G401 (cell line): ENCODE data around the gene RTTN. TPM values are rescaled to one million over a fixed set of nuclear protein-coding genes. Genes with fewer than 3 reads are reported as not detected.
A peak's percentile ranks its signal among the peaks of the same experiment; 100 is the strongest.

Source experiments
- DNase-seq: peaks from one replicate; pipeline ENCODE4 v3.0.0-alpha.2; 2015; ENCODE audit warnings: low spot score
- in situ Hi-C: cut with HindIII; loops from 2 replicates; pipeline ENCODE4 v1.10.0; 2016; ENCODE audit warnings: low sequenced_read_pairs, mixed read lengths
- total RNA-seq: library from RNA; depleted of rRNA; stranded (reverse); fragments of >200 nt; shearing (Covaris generic); gene quantifications from 2 replicates; pipeline ENCODE4 v1.2.3, GENCODE V29; 2014

RTTN gene
- total RNA-seq, 1 experiment from 2014 or later: 24.7 TPM

DNA sequence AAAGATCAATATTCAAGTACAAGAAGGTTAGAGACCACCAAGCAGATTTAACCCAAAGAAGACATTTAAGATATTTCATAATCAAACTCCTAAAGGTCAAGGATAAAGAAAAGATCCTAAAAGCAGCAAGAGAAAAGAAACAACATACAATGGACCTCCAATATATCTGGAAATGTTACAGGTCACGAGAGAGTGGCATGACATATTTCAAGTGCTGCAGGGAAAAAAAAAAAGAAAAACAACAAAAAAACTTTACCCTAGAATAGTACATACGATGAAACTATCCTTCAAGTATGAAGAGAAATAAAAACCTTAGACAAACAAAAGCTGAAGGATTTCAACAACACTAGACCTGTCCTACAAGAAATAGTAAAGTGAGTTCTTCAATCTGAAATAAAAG is 166.3 kb downstream of the RTTN start:
- no peak for DNase-seq
- in situ Hi-C loops: no loop called here

DNA sequence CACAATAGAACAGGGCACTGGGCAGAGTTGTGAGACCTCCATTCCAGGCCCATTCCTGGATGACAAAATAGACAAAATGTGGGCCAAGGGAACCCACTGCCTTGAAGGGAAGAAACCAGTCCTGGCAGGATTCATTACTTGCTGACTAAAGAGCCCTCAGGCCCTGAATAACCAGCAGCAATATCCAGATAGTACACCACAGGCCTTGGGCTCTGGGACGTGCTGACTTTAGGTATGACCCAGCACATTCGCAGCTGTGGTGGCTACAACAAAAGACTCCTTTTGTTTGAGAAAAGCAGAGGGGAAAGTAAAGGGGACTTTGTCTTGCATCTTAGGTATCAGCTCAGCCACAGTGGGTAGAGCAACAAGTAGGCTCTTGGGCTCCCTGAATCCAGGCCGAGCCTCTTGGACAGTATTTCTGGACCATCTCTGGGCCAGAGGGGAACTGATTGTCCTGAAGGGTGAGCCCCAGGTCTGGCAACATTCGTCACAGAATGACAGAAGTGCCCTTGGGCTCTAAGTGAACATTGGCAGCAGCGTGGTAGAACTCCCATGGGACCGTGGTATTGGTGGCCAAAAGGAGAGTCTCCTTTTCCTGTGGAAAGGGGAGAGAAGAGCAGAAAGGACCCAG is 167.9 kb downstream of the RTTN start:
- in situ Hi-C loops: no loop called here
- no peak for DNase-seq

DNA sequence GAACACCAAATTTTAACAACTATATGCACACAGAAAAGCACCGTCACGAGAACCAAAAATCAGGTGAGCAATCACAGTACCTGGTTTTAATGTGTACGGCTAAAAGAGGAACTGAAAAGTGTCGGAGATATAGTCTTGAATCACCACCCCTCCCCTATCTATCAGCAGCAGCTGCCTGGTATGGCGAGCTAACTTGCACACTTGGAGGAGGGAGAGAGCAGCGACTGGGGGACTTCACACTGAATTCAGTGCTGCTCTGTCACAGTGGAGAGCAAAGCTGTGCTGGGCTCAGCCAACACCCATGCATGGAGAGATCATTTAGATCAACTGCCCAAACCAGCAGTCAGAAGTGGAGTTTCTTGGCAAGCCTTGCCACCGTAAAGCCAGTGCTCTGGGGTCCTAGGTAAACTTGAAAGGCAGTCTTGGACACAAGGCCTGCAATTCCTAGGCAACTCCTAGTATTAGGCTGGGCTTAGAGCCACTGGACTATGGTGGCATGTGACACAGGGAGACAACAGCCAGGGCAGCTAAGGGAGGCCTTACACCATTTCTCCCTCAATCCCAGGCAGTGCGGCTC is 168.6 kb downstream of the RTTN start:
- DNase-seq: no peak
- in situ Hi-C loops: no loop called here

DNA sequence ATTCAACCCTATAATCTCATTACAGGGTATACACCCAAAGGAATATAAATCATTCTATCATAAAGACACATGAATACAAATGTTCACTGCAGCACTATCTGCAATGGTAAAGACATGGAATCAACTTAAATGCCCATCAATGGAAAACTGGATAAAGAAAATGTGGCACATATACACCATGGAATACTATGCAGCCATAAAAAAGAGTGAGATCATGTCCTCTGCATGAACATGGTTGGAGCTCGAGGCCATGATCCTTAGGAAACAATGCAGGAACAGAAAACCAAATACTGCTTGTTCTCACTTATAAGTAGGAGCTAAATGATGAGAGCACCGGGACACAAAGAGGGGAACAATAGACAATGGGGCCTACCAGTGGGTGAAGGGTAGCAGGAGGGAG is 169.3 kb downstream of the RTTN start:
- in situ Hi-C loops: no loop called here
- DNase-seq: no peak

DNA sequence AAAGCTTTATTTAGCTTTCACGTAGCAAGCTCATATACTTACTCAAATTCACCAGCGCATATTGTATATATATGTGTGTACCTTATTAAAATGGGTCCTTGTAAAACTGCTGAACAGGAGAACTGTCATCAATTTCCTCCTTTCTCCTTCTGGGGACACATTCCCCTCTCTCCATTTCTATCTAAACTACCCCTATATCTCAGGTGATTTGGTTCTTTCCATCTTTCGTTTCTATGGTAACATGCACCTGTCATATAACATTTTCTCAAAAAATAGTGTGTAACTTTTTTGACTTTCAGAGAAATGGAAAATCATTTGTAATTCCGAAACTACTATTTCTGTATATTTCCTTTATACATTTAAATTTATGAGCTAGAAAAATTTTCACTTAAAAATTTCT is 174.3 kb downstream of the RTTN start:
- in situ Hi-C loops: no loop called here
- DNase-seq: no peak

DNA sequence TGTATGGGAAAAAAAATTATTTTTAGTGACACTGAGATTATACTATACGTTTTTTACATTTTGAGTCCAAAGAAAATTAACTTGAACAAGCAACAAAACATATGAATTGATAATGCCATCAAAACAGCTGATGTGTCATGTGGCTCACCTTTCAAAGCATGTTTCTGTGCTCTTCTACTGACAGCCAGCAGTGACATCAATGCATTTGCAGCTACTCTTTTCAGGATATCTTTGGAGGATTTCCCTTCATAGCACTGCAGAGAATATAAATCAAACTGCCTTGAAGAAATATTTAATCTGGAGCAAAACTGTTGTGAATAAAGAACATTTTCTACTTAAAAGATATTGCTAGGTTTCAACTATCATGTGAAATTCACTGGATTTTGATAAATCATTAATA is 174.8 kb downstream of the RTTN start:
- in situ Hi-C loops: no loop called here
- no peak for DNase-seq

DNA sequence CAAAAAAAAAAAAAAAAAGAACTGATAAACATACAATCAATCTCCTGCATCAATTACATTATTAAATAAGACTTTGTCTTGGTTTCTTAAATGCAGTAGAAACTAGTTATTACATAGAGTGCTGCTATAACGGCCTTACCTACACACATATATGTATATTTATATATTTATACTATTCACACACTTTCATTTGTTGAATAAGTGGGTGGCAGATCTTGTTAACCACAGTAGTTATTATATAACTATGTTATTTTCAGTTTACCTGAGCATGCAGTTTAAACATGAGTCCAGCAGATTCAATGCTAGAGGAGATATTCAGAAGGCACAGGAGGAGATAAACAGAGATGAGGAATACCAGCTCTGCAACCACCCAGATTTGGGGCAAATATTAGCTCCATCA is 176.3 kb downstream of the RTTN start:
- DNase-seq: no peak
- in situ Hi-C loops: no loop called here

DNA sequence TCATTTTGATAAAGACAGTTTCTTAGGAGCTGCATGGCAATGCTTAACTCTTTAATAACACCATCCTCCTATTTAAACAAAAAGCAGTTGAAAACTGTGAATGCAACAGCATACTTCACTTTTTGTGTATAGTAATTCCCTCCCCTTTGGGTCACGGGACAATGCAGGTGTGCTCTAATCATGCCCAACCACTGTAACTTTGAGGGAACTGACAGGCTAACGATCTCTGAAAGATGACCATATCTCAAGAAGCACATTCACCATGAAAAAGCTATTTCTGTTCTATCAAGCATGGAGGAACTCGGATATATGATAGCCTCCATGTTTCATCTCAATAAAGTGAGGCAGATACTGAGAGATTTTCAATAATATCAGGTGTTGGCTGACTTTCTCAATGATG is 176.8 kb downstream of the RTTN start:
- DNase-seq: no peak
- in situ Hi-C loops: no loop called here

DNA sequence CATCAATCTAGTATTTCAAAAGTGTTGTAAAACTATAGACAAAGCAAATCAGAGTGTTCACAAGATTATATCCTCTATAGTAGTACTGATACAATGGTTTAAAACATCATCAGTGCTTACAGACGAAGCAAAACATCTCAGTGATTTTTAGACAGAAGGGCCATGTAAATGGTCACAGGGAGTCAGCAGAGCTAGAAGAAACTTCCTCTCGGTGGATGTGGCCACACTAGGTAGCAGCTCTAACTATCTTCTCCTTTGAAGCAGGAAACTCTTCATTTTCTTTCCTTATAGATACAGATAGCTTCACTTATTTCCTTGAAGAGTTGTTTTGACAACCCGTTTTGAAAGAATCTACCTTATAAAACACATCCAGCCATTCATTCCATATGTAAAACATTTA is 177.4 kb downstream of the RTTN start:
- in situ Hi-C loops: no loop called here
- DNase-seq: no peak

DNA sequence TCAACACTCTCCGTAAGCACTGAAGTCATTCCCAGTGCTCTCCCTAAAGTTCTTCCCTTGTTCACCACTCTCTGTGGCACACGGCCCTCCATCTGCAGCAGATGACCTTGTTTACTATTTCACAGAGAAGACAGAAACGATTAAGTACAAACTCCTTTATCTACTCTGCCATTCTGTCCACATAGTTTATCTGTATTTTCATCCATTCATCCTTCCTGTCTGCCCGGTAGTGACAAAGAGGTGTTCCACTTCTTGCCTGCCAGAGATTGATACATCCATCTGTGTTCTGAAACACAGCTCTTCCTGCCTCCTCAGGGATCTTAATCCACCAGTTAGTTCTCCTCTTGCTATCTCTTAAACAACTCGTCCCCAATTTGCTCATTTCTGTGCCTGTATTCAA is 179.9 kb downstream of the RTTN start:
- DNase-seq: no peak
- in situ Hi-C loops: no loop called here

DNA sequence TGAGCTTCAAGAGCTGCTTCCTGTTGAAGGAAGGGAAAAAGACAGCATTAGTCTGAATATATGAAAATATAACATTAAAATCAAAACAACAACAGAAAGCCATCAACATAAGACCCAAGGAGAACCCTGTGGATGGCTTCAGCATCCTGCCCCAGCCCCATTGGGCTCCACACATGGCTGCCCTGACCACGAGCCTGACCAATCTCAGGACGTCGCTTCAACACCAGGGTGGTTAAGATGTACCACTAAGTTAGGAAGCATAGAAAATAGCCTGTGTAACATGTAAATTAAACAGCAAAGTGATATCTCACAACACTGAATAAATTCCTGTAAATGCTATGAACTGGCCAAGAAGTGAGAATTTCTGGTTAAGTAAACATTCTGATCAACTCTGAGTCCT is 180.7 kb downstream of the RTTN start:
- in situ Hi-C loops: no loop called here
- DNase-seq: no peak

DNA sequence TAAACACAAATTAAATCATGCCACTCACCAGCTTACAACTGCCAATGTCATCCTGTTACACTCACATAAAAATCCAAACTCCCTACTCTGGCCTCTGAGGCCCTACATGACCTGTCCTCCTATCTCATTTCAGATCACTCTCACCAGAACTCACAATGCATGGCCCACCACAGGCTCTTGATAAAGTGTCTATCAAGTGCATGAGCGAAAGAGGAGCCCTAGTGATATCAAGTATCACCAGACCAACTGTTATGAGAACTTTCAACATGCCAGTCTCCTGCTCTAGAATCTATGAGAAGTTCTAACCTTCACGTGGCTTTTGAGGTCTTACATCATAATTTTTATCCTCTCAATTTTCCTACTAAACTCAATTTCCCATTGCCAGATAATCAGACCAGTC is 181.4 kb downstream of the RTTN start:
- in situ Hi-C loops: no loop called here
- no peak for DNase-seq

DNA sequence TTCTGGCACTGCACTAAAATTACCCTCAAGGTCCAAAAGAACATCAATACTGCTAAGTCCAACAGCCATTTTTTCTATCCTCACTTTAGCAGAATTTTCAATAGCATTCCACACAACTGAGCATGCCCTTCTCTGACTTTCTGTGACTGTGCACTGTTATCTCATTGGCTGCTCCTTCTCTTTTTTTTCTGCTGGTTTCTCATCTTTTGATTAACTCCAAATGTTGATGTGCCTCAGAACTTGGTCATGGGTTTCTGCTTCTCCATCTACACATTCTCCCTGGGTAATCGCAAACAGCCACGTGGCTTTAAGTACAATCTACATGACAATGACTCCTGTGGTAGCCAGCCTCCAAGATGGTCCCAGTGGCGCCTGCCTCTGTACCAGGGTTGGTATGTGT is 182.9 kb downstream of the RTTN start:
- no peak for DNase-seq
- in situ Hi-C loops: no loop called here

DNA sequence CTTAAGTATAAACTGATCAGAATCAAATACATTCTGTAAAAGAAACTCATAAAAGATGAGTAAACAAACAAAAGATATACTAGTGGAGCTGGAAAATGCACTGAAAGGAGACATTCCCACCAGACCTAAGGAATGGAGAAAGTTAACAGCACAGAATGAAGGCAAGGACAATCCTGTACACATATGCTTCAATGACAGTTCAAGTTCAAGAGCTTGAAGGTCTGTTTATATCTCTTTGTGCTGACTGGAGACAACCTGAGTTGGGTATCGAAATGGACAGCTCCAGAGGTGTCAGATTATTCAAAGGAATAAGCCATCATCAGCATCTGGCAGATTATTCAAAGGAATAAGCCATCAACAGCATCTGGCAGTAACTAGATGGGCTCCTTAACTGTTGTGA is 184.0 kb downstream of the RTTN start:
- in situ Hi-C loops: no loop called here
- DNase-seq: no peak

DNA sequence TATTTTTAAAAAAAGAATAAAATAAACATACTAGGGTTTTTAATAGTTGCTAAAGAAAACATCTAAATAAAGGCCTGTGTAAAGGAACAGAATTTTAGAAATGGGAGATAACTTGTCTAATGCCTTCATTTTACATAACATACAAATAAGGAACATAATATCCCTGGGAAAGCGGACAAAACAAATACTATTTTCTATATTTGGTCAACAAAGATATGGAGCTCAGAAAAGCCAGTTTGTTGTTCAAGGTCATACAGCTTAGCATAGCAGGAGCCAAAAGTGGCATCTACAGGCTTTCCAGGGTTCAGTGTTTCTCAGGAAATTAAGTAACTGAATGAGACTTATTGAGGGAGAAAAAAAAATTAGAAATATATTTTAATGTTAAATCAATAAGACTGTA is 184.4 kb downstream of the RTTN start:
- in situ Hi-C loops: no loop called here
- DNase-seq: no peak

DNA sequence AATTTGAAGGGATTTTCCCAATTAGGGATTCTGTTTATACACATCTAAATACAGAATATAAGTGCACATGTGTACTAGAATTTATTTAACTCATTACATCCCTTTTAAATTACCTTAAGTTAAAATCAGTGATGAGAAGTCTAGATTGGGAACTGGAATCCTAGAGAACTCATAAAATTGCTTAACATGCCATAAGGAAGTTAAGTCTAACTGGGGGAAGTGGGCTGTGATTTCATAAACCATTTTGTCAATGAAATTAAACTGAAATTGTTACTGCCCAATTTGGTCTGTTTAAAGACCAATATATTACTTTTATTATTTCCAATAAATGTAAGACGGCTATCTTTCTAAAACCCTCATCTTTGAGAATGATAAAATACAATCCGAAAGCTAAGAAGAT is 185.5 kb downstream of the RTTN start:
- DNase-seq: no peak
- in situ Hi-C loops: no loop called here

DNA sequence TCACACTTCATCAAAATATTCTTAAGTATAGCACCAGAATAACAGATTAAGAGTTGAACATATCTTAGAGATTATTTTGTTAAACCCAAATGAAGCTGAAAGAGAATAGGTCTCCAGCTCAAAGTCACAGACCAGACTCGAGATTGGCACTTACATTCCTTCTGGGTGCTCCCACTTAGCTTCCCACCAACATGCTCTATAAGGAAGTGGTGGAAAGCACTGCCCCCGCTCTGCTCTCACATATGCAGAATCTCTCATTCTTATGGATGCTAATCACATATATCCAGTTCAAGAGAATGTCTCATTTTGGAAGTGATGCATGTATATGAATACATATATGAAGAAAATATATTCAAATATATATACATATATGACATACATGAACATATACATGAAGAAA is 186.4 kb downstream of the RTTN start:
- in situ Hi-C loops: no loop called here
- DNase-seq: no peak

DNA sequence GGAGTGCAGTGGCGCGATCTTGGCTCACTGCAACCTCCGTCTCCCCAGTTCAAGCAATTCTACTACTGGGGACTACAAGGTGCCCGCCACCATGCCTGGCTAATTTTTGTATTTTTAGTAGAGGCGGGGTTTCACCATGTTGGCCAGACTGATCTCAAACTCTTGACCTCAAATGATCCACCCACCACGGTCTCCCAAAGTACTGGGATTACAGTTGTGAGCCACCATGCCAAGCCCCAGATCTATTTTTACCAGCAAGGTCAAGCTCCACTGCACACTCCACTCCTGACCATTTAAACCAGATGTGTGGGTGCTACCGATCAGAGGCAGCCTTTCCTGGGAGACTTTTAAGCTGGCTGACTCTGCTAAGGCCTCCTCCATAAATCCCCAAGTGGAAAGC is 190.4 kb downstream of the RTTN start:
- in situ Hi-C loops: no loop called here

DNA sequence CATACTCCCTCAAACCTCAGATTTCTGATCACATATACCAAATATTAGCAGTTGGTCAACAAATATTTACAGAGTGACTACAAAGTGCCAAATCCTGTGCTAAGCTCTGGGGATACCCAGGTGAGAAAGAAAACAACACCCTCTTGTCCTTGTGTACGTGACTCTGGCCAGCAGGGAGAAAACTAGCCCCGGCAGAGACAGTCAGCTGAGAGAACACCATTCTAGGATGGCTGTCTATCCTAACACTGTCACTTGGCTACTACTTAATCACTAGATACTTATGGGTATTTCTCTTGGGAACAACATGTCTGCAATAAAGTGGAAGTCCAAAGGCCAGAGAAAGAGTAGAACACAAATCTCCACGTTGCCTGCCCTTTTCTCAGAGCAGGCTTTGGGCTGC is 199.9 kb downstream of the RTTN start:
- in situ Hi-C loops: no loop called here
- no peak for DNase-seq

More for the DNA sequence above, 190.4 kb downstream of the RTTN start:
- no peak for DNase-seq

DNA sequence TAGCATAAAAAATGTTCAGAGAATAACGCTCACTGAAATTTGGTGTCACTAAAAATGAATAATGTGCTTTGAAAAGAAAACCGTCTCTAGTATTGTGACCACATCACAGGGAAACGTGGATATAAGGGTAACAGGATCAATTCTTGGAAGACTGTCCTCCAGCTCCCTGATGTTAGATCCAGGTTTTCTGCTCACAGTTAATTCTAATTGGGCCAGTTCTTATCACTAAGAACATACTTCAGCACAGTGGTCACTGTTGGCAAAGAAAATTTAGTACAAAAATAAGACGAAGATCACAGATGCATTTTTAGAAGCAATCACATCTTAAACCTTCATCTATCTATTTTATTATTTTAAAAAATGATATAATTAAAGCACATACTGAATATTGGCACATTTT is 200.8 kb downstream of the RTTN start:
- DNase-seq: no peak
- in situ Hi-C loops: no loop called here

DNA sequence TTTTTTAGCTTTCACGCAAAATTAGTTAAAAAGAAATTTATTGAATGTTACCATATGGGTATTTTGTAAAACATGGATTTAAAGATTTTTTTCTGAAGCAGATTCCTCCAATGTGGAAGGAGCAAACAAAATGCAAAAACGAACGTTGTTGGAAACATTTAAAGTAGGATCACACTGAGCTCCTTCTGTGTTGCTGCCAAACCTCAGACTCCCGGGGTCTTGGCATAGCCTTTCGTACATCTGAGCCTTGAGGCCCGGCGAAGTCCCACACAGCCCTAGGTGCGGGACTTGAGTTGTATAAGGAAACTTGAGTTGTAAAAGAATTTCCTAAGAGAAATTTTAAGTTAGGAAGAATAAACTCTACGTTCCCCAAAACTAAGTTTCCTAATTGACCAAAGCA is 205.8 kb downstream of the RTTN start:
- in situ Hi-C loops: no loop called here
- peak; percentile 32 for DNase-seq
